MCF 10A (cell line): Measurements from ENCODE around the gene PPM1E. TPM values are rescaled to one million over a fixed set of nuclear protein-coding genes. Genes with fewer than 3 reads are reported as not detected.

Experiments used
- BruUV-seq: library from RNA; stranded (reverse); fragments of 400-500 nt; replicated peaks from 2 replicates; lab custom pipeline; 2021; lab: Mats Ljungman, UMichigan
- CTCF ChIA-PET: fragments of 300-600 bp; sonication (Branson Sonifier 250); formaldehyde crosslinking; extraction: SDS; loops from one replicate; lab custom pipeline; 2021; ENCODE audit warnings: antibody characterized with exemption, inconsistent platforms; lab: Yijun Ruan, JAX
- POLR2A ChIA-PET: fragments of 300-600, 350-650 bp; sonication (Branson Sonifier 250); formaldehyde crosslinking; extraction: SDS; loops from one replicate; lab custom pipeline; 2020; ENCODE audit warnings: antibody characterized with exemption, inconsistent platforms; lab: Yijun Ruan, JAX
- DNase-seq: peaks from one replicate; pipeline ENCODE4 v3.0.0-alpha.2; 2018; ENCODE audit not compliant: unreplicated experiment
- H3K27ac Mint-ChIP-seq: one replicate; pipeline ENCODE4 v1.8.0; 2022; ENCODE audit warnings: mild to moderate bottlenecking, low read depth, mixed read lengths; ENCODE audit not compliant: unreplicated experiment
- H3K27me3 Mint-ChIP-seq: one replicate; pipeline ENCODE4 v1.8.0; 2022; ENCODE audit warnings: mixed read lengths; ENCODE audit not compliant: insufficient read depth, unreplicated experiment
- H3K36me3 Mint-ChIP-seq: one replicate; pipeline ENCODE4 v1.8.0; 2022; ENCODE audit warnings: mild to moderate bottlenecking, moderate library complexity, mixed read lengths; ENCODE audit not compliant: insufficient read depth, unreplicated experiment
- H3K4me1 Mint-ChIP-seq: one replicate; pipeline ENCODE4 v1.8.0; 2022; ENCODE audit warnings: mixed read lengths; ENCODE audit not compliant: insufficient read depth, unreplicated experiment
- H3K4me3 Mint-ChIP-seq: one replicate; pipeline ENCODE4 v1.8.0; 2022; ENCODE audit warnings: mild to moderate bottlenecking, moderate library complexity, mixed read lengths; ENCODE audit not compliant: unreplicated experiment
- H3K9me3 Mint-ChIP-seq: one replicate; pipeline ENCODE4 v1.8.0; 2022; ENCODE audit warnings: mixed read lengths; ENCODE audit not compliant: unreplicated experiment
- intact Hi-C: fragments of 100-400 bp; cut with micrococcal nuclease; formaldehyde crosslinking; loops from 2 replicates; pipeline ENCODE4 v1.14.1; 2022
- total RNA-seq: library from RNA; stranded (reverse); gene quantifications from 2 replicates; pipeline ENCODE4 v1.2.3, GENCODE V29; 2022
- TF ChIP-seq, protein P1 (sequence below): fragments of 200-600 bp; IDR thresholded peaks from one replicate; pipeline ENCODE4 v1.8.0; 2022; ENCODE audit warnings: antibody characterized with exemption, mild to moderate bottlenecking; ENCODE audit not compliant: unreplicated experiment

The PPM1E gene
- total RNA-seq, 1 experiment from 2014 or later: 0.65 TPM

- POLR2A ChIA-PET: no interaction called here
- intact Hi-C loops: no loop called here
Measured at GRCh38 chr17:58902322-58902721, 146.7 kb downstream of the PPM1E start.

DNA sequence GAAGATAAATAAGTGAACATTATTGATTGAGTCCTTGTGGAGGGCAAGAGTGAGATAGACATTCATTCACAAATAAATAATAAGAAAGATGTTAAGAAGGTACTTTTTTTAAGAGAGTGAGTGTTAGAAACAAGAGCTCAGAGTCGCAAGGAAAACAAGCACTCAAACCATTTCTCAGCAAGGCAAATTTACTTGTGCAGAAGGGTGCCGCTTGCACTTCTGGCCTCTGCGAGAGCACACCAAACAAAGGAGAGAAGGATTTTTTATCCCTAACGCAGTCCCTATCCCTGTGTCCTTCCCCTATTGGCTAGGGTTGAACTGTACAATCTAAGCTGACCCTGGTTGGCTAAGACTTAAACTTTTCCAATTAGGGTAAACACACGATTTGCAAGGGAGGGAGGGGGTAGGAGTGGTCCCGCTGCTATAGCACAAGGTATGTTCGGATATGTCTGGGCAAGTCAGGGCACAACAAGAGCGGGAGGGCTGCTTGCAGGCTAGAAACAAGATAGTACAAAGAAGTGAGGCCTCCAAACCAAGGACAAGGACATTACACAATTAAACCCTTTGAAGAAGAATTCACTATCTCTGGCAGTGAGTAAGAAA, 156.2 kb downstream of the PPM1E start:
- TF ChIP-seq, protein P1, sequence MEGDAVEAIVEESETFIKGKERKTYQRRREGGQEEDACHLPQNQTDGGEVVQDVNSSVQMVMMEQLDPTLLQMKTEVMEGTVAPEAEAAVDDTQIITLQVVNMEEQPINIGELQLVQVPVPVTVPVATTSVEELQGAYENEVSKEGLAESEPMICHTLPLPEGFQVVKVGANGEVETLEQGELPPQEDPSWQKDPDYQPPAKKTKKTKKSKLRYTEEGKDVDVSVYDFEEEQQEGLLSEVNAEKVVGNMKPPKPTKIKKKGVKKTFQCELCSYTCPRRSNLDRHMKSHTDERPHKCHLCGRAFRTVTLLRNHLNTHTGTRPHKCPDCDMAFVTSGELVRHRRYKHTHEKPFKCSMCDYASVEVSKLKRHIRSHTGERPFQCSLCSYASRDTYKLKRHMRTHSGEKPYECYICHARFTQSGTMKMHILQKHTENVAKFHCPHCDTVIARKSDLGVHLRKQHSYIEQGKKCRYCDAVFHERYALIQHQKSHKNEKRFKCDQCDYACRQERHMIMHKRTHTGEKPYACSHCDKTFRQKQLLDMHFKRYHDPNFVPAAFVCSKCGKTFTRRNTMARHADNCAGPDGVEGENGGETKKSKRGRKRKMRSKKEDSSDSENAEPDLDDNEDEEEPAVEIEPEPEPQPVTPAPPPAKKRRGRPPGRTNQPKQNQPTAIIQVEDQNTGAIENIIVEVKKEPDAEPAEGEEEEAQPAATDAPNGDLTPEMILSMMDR: no peak
- H3K36me3 Mint-ChIP-seq: no peaks in the 10 kb centered on the region
- BruUV-seq: no TSS peak
- no peak overlapping the region for H3K27ac Mint-ChIP-seq
- intact Hi-C loops: loop anchor here (5.0 kb wide), 1 partner anchor 45 kb away; no protein-coding TSS in a partner anchor
- no peaks in the 10 kb centered on the region for H3K27me3 Mint-ChIP-seq
- H3K9me3 Mint-ChIP-seq: no peaks in the 10 kb centered on the region
- DNase-seq: no peak
- ChIA-PET CTCF (no interaction called here), POLR2A (no interaction called here)
- H3K4me1 Mint-ChIP-seq: no peaks in the 10 kb centered on the region
- H3K4me3 Mint-ChIP-seq: no peak overlapping the region

More at GRCh38 chr17:58902322-58902721, 146.7 kb downstream of the PPM1E start:
- H3K27ac Mint-ChIP-seq: no peak overlapping the region
- DNase-seq: no peak
- no peaks in the 10 kb centered on the region for H3K4me1 Mint-ChIP-seq
- no peaks in the 10 kb centered on the region for H3K36me3 Mint-ChIP-seq
- no peak overlapping the region for H3K4me3 Mint-ChIP-seq
- TF ChIP-seq, protein P1: no peak
- CTCF ChIA-PET: interaction anchor here (0.7 kb wide), 1 partner anchor 427 kb away, joined by 3 read pairs; no protein-coding TSS in a partner anchor
- no TSS peak for BruUV-seq
- no peaks in the 10 kb centered on the region for H3K9me3 Mint-ChIP-seq
- no peaks in the 10 kb centered on the region for H3K27me3 Mint-ChIP-seq

GRCh38 chr17:58913552-58913951, 157.9 kb downstream of the PPM1E start:
- BruUV-seq: TSS peak; percentile 76
- Mint-ChIP-seq H3K36me3 (no peaks in the 10 kb centered on the region), H3K4me3 (no peak overlapping the region), H3K27ac (no peak overlapping the region), H3K9me3 (no peaks in the 10 kb centered on the region), H3K4me1 (no peaks in the 10 kb centered on the region), H3K27me3 (no peaks in the 10 kb centered on the region)
- ChIA-PET POLR2A (interaction anchor here (0.5 to 1.4 kb wide), 6 partner anchors 10 to 282 kb away, joined by 3 to 4 read pairs (median 3); partner anchors contain the start of gene RAD51C), CTCF (interaction anchor here (1.1 kb wide), 1 partner anchor 19 kb away, joined by 3 read pairs; no protein-coding TSS in a partner anchor)
- TF ChIP-seq, protein P1: no peak
- DNase-seq: no peak
- intact Hi-C loops: loop anchor here (5.0 kb wide), 1 partner anchor 44 kb away; no protein-coding TSS in a partner anchor

DNA sequence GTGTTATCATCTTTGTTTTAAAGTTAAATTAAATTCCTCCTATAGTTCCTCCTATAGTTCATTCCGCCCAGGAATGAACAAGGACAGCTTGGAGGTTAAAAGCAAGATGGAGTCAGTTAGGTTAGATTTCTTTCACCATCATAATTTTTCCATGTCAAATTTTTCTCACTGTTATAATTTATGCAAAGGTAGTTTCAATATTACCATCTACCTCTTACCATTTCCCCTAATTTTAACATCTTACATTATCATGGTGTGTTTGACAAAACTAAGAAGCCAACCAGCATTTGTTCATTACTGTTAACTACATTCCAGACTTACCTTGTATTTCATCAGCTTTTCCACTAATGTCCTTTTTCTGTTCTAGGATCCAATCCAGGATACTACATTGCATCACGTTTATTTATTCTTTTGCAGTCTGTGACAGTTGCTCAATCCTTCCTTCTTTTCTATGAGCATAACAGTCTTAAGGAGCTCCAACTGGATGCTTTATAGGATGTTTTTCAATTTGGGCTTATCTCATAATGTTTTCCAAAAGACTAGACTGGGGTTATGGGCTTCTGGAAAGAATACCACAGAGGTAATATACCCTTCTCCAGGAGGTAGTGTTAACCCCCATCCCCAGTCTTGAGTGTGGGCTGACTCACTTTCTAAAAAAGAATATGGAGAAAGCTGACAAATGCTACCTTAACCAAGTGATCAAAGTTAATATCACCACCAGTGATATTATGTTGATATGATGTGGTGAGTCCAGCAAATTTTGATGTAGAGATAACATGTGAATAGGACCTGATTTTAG, 158.5 kb downstream of the PPM1E start:
- ChIA-PET CTCF (no interaction called here), POLR2A (interaction anchor here (0.5 to 1.4 kb wide), 8 partner anchors 9 to 1272 kb away, joined by 3 to 4 read pairs (median 3); partner anchors contain the start of gene RAD51C)
- Mint-ChIP-seq H3K4me3 (no peak overlapping the region), H3K27ac (no peak overlapping the region), H3K36me3 (no peaks in the 10 kb centered on the region), H3K27me3 (no peaks in the 10 kb centered on the region), H3K4me1 (no peaks in the 10 kb centered on the region), H3K9me3 (no peaks in the 10 kb centered on the region)
- intact Hi-C loops: loop anchor here (5.0 kb wide), 1 partner anchor 43 kb away; no protein-coding TSS in a partner anchor
- no TSS peak for BruUV-seq
- TF ChIP-seq, protein P1: no peak
- peak; percentile 83 for DNase-seq
